B cell (primary cell): ENCODE results near the gene TFEB.

Experiments
- EZH2 ChIP-seq: IDR thresholded peaks from 2 replicates; pipeline ENCODE4 v1.6.1; 2012; ENCODE audit warnings: borderline replicate concordance, low read depth, mild to moderate bottlenecking, moderate library complexity, low read length; ENCODE audit not compliant: insufficient read depth, poor library complexity, severe bottlenecking
- TF ChIP-seq, protein P1 (sequence below): fragments of 200-600 bp; IDR thresholded peaks from one replicate; pipeline ENCODE4 v1.8.0; 2022; ENCODE audit warnings: antibody characterized with exemption, mild to moderate bottlenecking

DNA sequence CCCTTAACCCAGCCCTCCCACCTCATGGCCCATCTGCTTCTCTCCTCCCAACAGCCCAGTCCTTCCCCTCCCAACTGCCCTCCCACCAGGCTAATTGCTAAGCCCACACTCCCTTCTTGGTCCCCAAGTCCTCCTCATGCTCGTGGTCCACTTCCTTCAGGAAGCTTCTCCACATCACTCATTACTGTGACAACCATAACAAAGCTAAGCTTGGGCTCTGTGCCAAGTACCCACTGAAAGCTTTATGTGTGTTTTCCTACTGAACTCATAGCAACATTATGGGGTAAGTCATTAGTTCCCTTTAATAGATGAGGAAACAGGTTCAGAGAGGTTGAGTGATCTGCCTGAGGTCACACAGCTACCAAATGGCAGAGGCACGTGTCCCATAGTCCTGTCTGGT, 28.1 kb upstream of the TFEB start:
- TF ChIP-seq, protein P1, sequence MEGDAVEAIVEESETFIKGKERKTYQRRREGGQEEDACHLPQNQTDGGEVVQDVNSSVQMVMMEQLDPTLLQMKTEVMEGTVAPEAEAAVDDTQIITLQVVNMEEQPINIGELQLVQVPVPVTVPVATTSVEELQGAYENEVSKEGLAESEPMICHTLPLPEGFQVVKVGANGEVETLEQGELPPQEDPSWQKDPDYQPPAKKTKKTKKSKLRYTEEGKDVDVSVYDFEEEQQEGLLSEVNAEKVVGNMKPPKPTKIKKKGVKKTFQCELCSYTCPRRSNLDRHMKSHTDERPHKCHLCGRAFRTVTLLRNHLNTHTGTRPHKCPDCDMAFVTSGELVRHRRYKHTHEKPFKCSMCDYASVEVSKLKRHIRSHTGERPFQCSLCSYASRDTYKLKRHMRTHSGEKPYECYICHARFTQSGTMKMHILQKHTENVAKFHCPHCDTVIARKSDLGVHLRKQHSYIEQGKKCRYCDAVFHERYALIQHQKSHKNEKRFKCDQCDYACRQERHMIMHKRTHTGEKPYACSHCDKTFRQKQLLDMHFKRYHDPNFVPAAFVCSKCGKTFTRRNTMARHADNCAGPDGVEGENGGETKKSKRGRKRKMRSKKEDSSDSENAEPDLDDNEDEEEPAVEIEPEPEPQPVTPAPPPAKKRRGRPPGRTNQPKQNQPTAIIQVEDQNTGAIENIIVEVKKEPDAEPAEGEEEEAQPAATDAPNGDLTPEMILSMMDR = no peak
- no peak for TF ChIP-seq EZH2
